Suprapubic skin (tissue), 4 donors: ENCODE results near the gene RPL15. TPM values are rescaled to one million over a fixed set of nuclear protein-coding genes. Genes with fewer than 3 reads are reported as not detected.

Source experiments
- DNase-seq, 2 donors: peaks; one replicate each; pipeline ENCODE4 v3.0.0-alpha.2; 2019; ENCODE audit warnings: low spot score in 2 of 2
- H3K27ac ChIP-seq: fragments of 200-600 bp; sonication (generic); one replicate; pipeline ENCODE4 v1.5.1; 2019
- H3K27me3 ChIP-seq: fragments of 200-600 bp; sonication (generic); one replicate; pipeline ENCODE4 v1.5.1; 2019
- H3K36me3 ChIP-seq: fragments of 200-600 bp; sonication (generic); one replicate; pipeline ENCODE4 v1.5.1; 2019
- H3K4me1 ChIP-seq: fragments of 200-600 bp; sonication (generic); one replicate; pipeline ENCODE4 v1.5.1; 2019
- H3K4me3 ChIP-seq: fragments of 200-600 bp; sonication (generic); one replicate; pipeline ENCODE4 v1.5.1; 2019; ENCODE audit warnings: mild to moderate bottlenecking
- H3K9me3 ChIP-seq: fragments of 200-600 bp; sonication (generic); one replicate; pipeline ENCODE4 v1.5.1; 2019
- CTCF ChIP-seq, 2 donors: fragments of 200-600 bp in 1 of 2; fragments of 450-650 bp in 1 of 2; sonication (generic) in 1 of 2; IDR thresholded peaks; one replicate each; pipeline ENCODE4 v1.5.1; 2016 to 2019; ENCODE audit warnings: antibody characterized with exemption in 2 of 2, mild to moderate bottlenecking in 1 of 2, moderate library complexity in 1 of 2
- EP300 ChIP-seq: sonication (generic); formaldehyde crosslinking; IDR thresholded peaks from one replicate; pipeline ENCODE4 v1.6.1; 2017; ENCODE audit warnings: antibody characterized with exemption
- POLR2A ChIP-seq, 2 donors: fragments of 450-650 bp; IDR thresholded peaks; one replicate each; pipeline ENCODE4 v1.6.1; 2017; ENCODE audit warnings: antibody characterized with exemption in 2 of 2, mild to moderate bottlenecking in 2 of 2, moderate library complexity in 2 of 2
- POLR2AphosphoS5 ChIP-seq, 3 donors: sonication (generic); formaldehyde crosslinking; IDR thresholded peaks; one replicate each; pipeline ENCODE4 v1.6.1; 2017; ENCODE audit warnings: antibody characterized with exemption in 3 of 3
- WGBS: methylation state at CpG from one replicate; pipeline ENCODE4 v1.1.5; 2018; 5-methylcytosine and 5-hydroxymethylcytosine counted together
- total RNA-seq, 4 donors: library from RNA; depleted of rRNA; stranded (reverse); fragments of >200 nt; gene quantifications; one replicate each; pipeline ENCODE4 v1.1.0, GENCODE V29; 2016

Gene RPL15
- total RNA-seq, 4 donors from 2014 or later, result 1,650 to 2,624 (median 2,399) TPM

DNA sequence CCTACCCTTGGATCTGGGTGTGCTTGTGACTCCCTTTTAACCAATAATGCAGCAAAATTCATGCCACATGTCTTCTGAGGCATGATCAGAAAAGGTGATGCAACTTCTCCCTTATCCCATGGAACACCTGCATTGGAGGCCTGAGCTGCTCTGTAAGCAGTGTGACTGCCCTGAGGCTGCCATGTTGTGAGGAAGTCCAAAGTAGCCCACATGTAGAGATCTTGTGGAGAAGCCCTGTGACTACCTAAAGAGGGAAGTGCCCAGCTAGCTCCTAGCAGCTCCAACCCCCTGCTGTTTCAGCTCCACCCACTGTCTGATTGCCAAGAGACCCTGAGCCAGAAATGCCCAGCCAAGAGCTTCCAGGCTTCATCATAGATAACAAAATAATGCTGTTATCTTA lies 21.8 kb downstream of the RPL15 start:
- no peak for DNase-seq
- H3K9me3 ChIP-seq, result no peaks in the 10 kb centered on the region
- no peaks in the 10 kb centered on the region for H3K27me3 ChIP-seq
- H3K27ac ChIP-seq, result no peak overlapping the region
- TF ChIP-seq EP300, result no peak
- TF ChIP-seq POLR2AphosphoS5 (IDR thresholded peaks at IDR 0.05), result no peak
- no peak for TF ChIP-seq CTCF (IDR thresholded peaks at IDR 0.05)
- TF ChIP-seq POLR2A (IDR thresholded peaks at IDR 0.05), result no peak
- no peaks in the 10 kb centered on the region for H3K36me3 ChIP-seq
- H3K4me3 ChIP-seq, result no peak overlapping the region
- H3K4me1 ChIP-seq, result no peaks in the 10 kb centered on the region

- Histone ChIP-seq H3K4me3 (no peak overlapping the region), H3K4me1 (peaks cover 8% of the 10 kb centered on the region), H3K36me3 (no peaks in the 10 kb centered on the region), H3K27me3 (no peaks in the 10 kb centered on the region), H3K27ac (no peak overlapping the region), H3K9me3 (no peaks in the 10 kb centered on the region)
- no peak for DNase-seq
- 87% methylated on average over 5 of the region's 5 CpGs for WGBS
- TF ChIP-seq EP300 (no peak), POLR2AphosphoS5 (IDR thresholded peaks at IDR 0.05) (no peak), CTCF (IDR thresholded peaks at IDR 0.05) (no peak), POLR2A (IDR thresholded peaks at IDR 0.05) (no peak)
Measured at GRCh38 chr3:23940775-23941174, 23.8 kb downstream of the RPL15 start.

GRCh38 chr3:23941440-23941839 lies 24.5 kb downstream of the RPL15 start:
- no peak for DNase-seq
- H3K27ac ChIP-seq, result no peak overlapping the region
- H3K9me3 ChIP-seq, result no peaks in the 10 kb centered on the region
- H3K4me3 ChIP-seq, result no peak overlapping the region
- no peak for TF ChIP-seq POLR2AphosphoS5 (IDR thresholded peaks at IDR 0.05)
- no peak for TF ChIP-seq CTCF (IDR thresholded peaks at IDR 0.05)
- TF ChIP-seq POLR2A (IDR thresholded peaks at IDR 0.05), result no peak
- no peak for TF ChIP-seq EP300
- H3K36me3 ChIP-seq, result no peaks in the 10 kb centered on the region
- no peaks in the 10 kb centered on the region for H3K27me3 ChIP-seq
- H3K4me1 ChIP-seq, result peaks cover 10% of the 10 kb centered on the region
- 94% methylated on average over 4 of the region's 4 CpGs for WGBS

DNA sequence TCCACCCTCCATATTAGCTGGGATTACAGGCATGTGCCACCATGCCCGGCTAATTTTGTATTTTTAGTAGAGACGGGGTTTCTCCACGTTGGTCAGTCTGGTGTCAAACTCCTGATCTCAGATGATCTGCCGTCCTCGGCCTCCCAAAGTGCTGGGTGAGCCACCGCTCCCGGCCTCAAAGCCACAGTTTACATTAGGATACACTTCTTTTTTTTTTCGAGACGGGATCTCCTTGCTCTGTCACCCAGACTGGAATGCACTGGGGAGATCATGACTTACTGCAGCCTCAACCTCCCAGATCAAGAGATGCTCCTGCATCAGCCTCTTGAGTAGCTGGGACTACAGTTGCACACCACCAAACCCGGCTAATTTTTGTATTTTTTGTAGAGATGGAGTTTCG lies 25.6 kb downstream of the RPL15 start:
- 95% methylated on average over 11 of the region's 11 CpGs for WGBS
- H3K36me3 ChIP-seq, result no peaks in the 10 kb centered on the region

More for the DNA sequence above, 25.6 kb downstream of the RPL15 start:
- H3K4me3 ChIP-seq, result no peak overlapping the region
- H3K27ac ChIP-seq, result no peak overlapping the region
- DNase-seq, result no peak
- no peaks in the 10 kb centered on the region for H3K9me3 ChIP-seq
- no peaks in the 10 kb centered on the region for H3K27me3 ChIP-seq
- no peak for TF ChIP-seq EP300
- no peak for TF ChIP-seq POLR2A (IDR thresholded peaks at IDR 0.05)
- no peak for TF ChIP-seq POLR2AphosphoS5 (IDR thresholded peaks at IDR 0.05)
- no peak for TF ChIP-seq CTCF (IDR thresholded peaks at IDR 0.05)
- H3K4me1 ChIP-seq, result peaks cover 21% of the 10 kb centered on the region
